HG03095 (cell line): ENCODE results near the gene LSMEM2.
A peak's percentile ranks its signal among the peaks of the same experiment; 100 is the strongest.
"Not testable (repeated sequence)": the region's sequence is repeated elsewhere in the genome, so short reads cannot be mapped to it uniquely, and the experiment has no call there.

Experiments
- ATAC-seq: cut with Tn5 transposase; IDR thresholded peaks from one replicate; pipeline ENCODE4 v1.9.1; 2021; ENCODE audit warnings: moderate library complexity; ENCODE audit not compliant: unreplicated experiment

The LSMEM2 gene

GRCh38 chr3:50297896-50298725 lies 19.2 kb downstream of the LSMEM2 start:
- ATAC-seq: no peak

- ATAC-seq: peak; percentile 79
Measured at GRCh38 chr3:50298836-50299637, 20.1 kb downstream of the LSMEM2 start, which contains the start of the genes HYAL3 and NAA80. Gene HYAL3 (minus strand): TSS chr3:50299405. CDS start chr3:50295602, 3,803 bp downstream. Gene NAA80 (minus strand): TSS chr3:50299405. CDS start chr3:50297463, 1,942 bp downstream.

- ATAC-seq: no peak
Measured at GRCh38 chr3:50299638-50299928, 20.7 kb downstream of the LSMEM2 start.

GRCh38 chr3:50299929-50300680 lies 21.2 kb downstream of the LSMEM2 start:
- ATAC-seq: no peak

GRCh38 chr3:50300681-50301254 lies 21.9 kb downstream of the LSMEM2 start:
- no peak for ATAC-seq

GRCh38 chr3:50302095-50303012 lies 23.5 kb downstream of the LSMEM2 start:
- no peak for ATAC-seq

- no peak for ATAC-seq
Measured at GRCh38 chr3:50303013-50303815, 24.3 kb downstream of the LSMEM2 start, which contains the start of gene HYAL1. Gene HYAL1 (minus strand): TSS chr3:50303574. CDS start chr3:50302956, 618 bp downstream.

- no peak for ATAC-seq
Measured at GRCh38 chr3:50304601-50305000, 25.7 kb downstream of the LSMEM2 start.

GRCh38 chr3:50312041-50312440 lies 33.2 kb downstream of the LSMEM2 start:
- not testable (repeated sequence) for ATAC-seq

- no peak for ATAC-seq
Measured at GRCh38 chr3:50314342-50314741, 35.5 kb downstream of the LSMEM2 start.

- no peak for ATAC-seq
Measured at GRCh38 chr3:50314816-50315215, 35.9 kb downstream of the LSMEM2 start.

GRCh38 chr3:50316657-50317242 lies 37.9 kb downstream of the LSMEM2 start:
- ATAC-seq: no peak

GRCh38 chr3:50317300-50317699 lies 38.4 kb downstream of the LSMEM2 start:
- no peak for ATAC-seq

- no peak for ATAC-seq
Measured at GRCh38 chr3:50318163-50318562, 39.3 kb downstream of the LSMEM2 start.

- ATAC-seq: no peak
Measured at GRCh38 chr3:50318615-50319014, 39.7 kb downstream of the LSMEM2 start.

- no peak for ATAC-seq
Measured at GRCh38 chr3:50319181-50319893, 40.5 kb downstream of the LSMEM2 start.

GRCh38 chr3:50319894-50320625 lies 41.2 kb downstream of the LSMEM2 start:
- no peak for ATAC-seq
